ENCODE data around the gene KCNG3. TPM values are rescaled to one million over a fixed set of nuclear protein-coding genes. Genes with fewer than 3 reads are reported as not detected.

KCNG3 gene
- total and polyA plus RNA-seq, 2 of the 13 experiments (the other 11 are each of a cell fraction or from before 2014, with no cell fraction given), result 2.8 to 4.8 TPM

- no peaks in the 10 kb centered on the region for H4K20me1 ChIP-seq (ENCODE audit: insufficient read depth, low read length)
- 88% methylated on average over 3 of the region's 3 CpGs for WGBS (ENCODE audit: low lambda C conversion rate)
- in situ Hi-C loops (cut with HindIII; ENCODE audit: extremely low pct_ligation_motif_present, low pct_unique_long_range_greater_than_20kb) (no loop called here), intact Hi-C loops (cut with micrococcal nuclease; ENCODE audit: unreplicated experiment) (no loop called here)
- BruUV-seq (replicated peaks), result no TSS peak
- H3K36me3 ChIP-seq (replicated peaks in 1 of 2; ENCODE audit: control insufficient read depth in 1 of 2, insufficient read depth in 2 of 2, low read length in 2 of 2), result no peaks in the 10 kb centered on the region
- no peak overlapping the region for H3K4me3 ChIP-seq (replicated peaks in 1 of 3; ENCODE audit: insufficient read depth in 1 of 3, low read depth in 2 of 3, low read length in 3 of 3)
- no peaks in the 10 kb centered on the region for H3K79me2 ChIP-seq (ENCODE audit: insufficient read depth, low read length)
- H3K27ac ChIP-seq (ENCODE audit: extremely low read length, insufficient read depth, low read length), result no peak overlapping the region
- ATAC-seq (no peak), DNase-seq (ENCODE audit: low spot score) (no peak), FAIRE-seq (no peak)
- H3K9me3 ChIP-seq (ENCODE audit: low read length), result no peaks in the 10 kb centered on the region
- TF ChIP-seq ZNF24 (IDR thresholded peaks at IDR 0.05), result no peak
- TF ChIP-seq ZBTB8A (CRISPR knock-in tag; IDR thresholded peaks at IDR 0.05; ENCODE audit: borderline replicate concordance, low read depth), result no peak
- TF ChIP-seq, protein P1, sequence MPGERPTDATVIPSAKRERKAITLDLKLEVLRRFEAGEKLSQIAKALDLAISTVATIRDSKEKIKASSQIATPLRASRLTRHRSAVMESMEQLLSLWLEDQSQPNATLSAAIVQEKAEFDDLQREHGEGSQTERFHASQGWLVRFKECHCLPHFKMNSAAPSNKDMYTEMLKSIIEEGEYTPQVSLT (CRISPR knock-in tag; IDR thresholded peaks at IDR 0.05; ENCODE audit: borderline replicate concordance, low read depth), result no peak
- TF ChIP-seq, protein P2, sequence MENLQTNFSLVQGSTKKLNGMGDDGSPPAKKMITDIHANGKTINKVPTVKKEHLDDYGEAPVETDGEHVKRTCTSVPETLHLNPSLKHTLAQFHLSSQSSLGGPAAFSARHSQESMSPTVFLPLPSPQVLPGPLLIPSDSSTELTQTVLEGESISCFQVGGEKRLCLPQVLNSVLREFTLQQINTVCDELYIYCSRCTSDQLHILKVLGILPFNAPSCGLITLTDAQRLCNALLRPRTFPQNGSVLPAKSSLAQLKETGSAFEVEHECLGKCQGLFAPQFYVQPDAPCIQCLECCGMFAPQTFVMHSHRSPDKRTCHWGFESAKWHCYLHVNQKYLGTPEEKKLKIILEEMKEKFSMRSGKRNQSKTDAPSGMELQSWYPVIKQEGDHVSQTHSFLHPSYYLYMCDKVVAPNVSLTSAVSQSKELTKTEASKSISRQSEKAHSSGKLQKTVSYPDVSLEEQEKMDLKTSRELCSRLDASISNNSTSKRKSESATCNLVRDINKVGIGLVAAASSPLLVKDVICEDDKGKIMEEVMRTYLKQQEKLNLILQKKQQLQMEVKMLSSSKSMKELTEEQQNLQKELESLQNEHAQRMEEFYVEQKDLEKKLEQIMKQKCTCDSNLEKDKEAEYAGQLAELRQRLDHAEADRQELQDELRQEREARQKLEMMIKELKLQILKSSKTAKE (CRISPR knock-in tag; IDR thresholded peaks at IDR 0.05; ENCODE audit: borderline replicate concordance), result no peak
- no peak for TF ChIP-seq SRSF4 (IDR thresholded peaks at IDR 0.05; ENCODE audit: low read depth, low read length, poor library complexity, severe bottlenecking)
- TF ChIP-seq ZC3H4 (CRISPR knock-in tag; IDR thresholded peaks at IDR 0.05; ENCODE audit: borderline replicate concordance), result no peak
- TF ChIP-seq FOXC1 (CRISPR knock-in tag; IDR thresholded peaks at IDR 0.05; ENCODE audit: borderline replicate concordance), result no peak
- no peak for TF ChIP-seq ZNF562 (CRISPR knock-in tag; IDR thresholded peaks at IDR 0.05; ENCODE audit: borderline replicate concordance)
- no peak for TF ChIP-seq ZNF20 (CRISPR knock-in tag; IDR thresholded peaks at IDR 0.05)
- no peak overlapping the region for H3K4me2 ChIP-seq (ENCODE audit: low read depth, low read length)
- CTCF ChIA-PET (ENCODE audit: low intra/inter-chr PET ratio, low total read pairs), result no interaction called here
- no peak overlapping the region for H2AFZ ChIP-seq (ENCODE audit: low read length)
- H3K9ac ChIP-seq (ENCODE audit: insufficient read depth, low read depth, low read length), result no peak overlapping the region
- peaks cover 9% of the 10 kb centered on the region for H3K4me1 ChIP-seq (ENCODE audit: insufficient read depth, low read length)
- no peaks in the 10 kb centered on the region for H3K27me3 ChIP-seq (ENCODE audit: control insufficient read depth in 1 of 2, insufficient read depth in 2 of 2, low read length in 2 of 2)
- POLR2A ChIA-PET, result no interaction called here
These were observed 72.7 kb downstream of the KCNG3 start for GRCh38 chr2:42421157-42421485.
